Stimulated activated naive CD8-positive, alpha-beta T cell treated with anti-CD3 and anti-CD28 coated beads, Interleukin-15, amount 100 ng/mL, for 72 hours (primary cell): Measurements from ENCODE around the gene CAPZA1.
A peak's percentile ranks its signal among the peaks of the same experiment; 100 is the strongest.
"Not testable (repeated sequence)": the region's sequence is repeated elsewhere in the genome, so short reads cannot be mapped to it uniquely, and the experiment has no call there.

ENCODE experiments used
- ATAC-seq: fragments of 150-1000 bp; cut with Tn5 transposase; 2 replicates; pipeline ENCODE4 v1.10.0; 2021; ENCODE audit warnings: mild to moderate bottlenecking, moderate library complexity
- DNase-seq, 2 donors: peaks; one replicate each; pipeline ENCODE4 v3.0.0; 2021 to 2022
- H3K27ac Mint-ChIP-seq, 2 donors: one replicate each; pipeline ENCODE4 v1.8.0; 2022; ENCODE audit warnings: mild to moderate bottlenecking in 2 of 2, mixed read lengths in 2 of 2, moderate library complexity in 2 of 2
- H3K27me3 Mint-ChIP-seq: one replicate; pipeline ENCODE4 v1.8.0; 2022; ENCODE audit warnings: mixed read lengths
- H3K4me1 Mint-ChIP-seq: one replicate; pipeline ENCODE4 v1.8.0; 2022; ENCODE audit warnings: mild to moderate bottlenecking, mixed read lengths
- H3K4me3 Mint-ChIP-seq, 2 donors: one replicate each; pipeline ENCODE4 v1.8.0; 2022; ENCODE audit warnings: mild to moderate bottlenecking in 2 of 2, mixed read lengths in 2 of 2, moderate library complexity in 1 of 2
- H3K9me3 Mint-ChIP-seq, 2 donors: one replicate each; pipeline ENCODE4 v1.8.0; 2022; ENCODE audit warnings: mixed read lengths in 2 of 2

The CAPZA1 gene

GRCh38 chr1:112618721-112619517, 713 bp upstream of the CAPZA1 start, which contains the start of gene ST7L:
ST7L (minus strand) TSS chr1:112619141; CDS start chr1:112619113, 28 bp downstream.
- ATAC-seq (peak; percentile 52), DNase-seq (peak; percentile 60 to 65)
- H3K27me3 Mint-ChIP-seq, result no peaks in the 10 kb centered on the region
- peak within 1 kb of the TSS; percentile 99 to 100 for H3K27ac Mint-ChIP-seq
- peaks cover 19% of the 10 kb centered on the region for H3K4me1 Mint-ChIP-seq
- peak within 1 kb of the TSS; percentile 95 to 99 for H3K4me3 Mint-ChIP-seq
- no peaks in the 10 kb centered on the region for H3K9me3 Mint-ChIP-seq

GRCh38 chr1:112620377-112620695, 704 bp downstream of the CAPZA1 start:
- Mint-ChIP-seq H3K9me3 (no peaks in the 10 kb centered on the region), H3K27me3 (no peaks in the 10 kb centered on the region), H3K4me3 (peak overlapping the region; percentile 95 to 99), H3K27ac (peak overlapping the region; percentile 99 to 100), H3K4me1 (peaks cover 33% of the 10 kb centered on the region)
- ATAC-seq, result no peak
- no peak for DNase-seq

GRCh38 chr1:112624493-112624892, 4.9 kb downstream of the CAPZA1 start:
- H3K9me3 Mint-ChIP-seq, H3K27me3 Mint-ChIP-seq, DNase-seq, ATAC-seq: not testable (repeated sequence)
- peaks cover 55% of the 10 kb centered on the region for H3K4me1 Mint-ChIP-seq
- H3K27ac Mint-ChIP-seq, result peak overlapping the region in 1 of 2 donors; percentile 17
- peak overlapping the region; percentile 25 to 49 for H3K4me3 Mint-ChIP-seq

GRCh38 chr1:112625696-112626095, 6.1 kb downstream of the CAPZA1 start:
- DNase-seq (no peak), ATAC-seq (no peak)
- Mint-ChIP-seq H3K27ac (peak overlapping the region; percentile 25 to 68), H3K4me1 (peaks cover 65% of the 10 kb centered on the region), H3K27me3 (no peaks in the 10 kb centered on the region), H3K9me3 (no peaks in the 10 kb centered on the region), H3K4me3 (no peak overlapping the region)

GRCh38 chr1:112626193-112626592, 6.6 kb downstream of the CAPZA1 start:
- Mint-ChIP-seq H3K9me3 (no peaks in the 10 kb centered on the region), H3K27ac (no peak overlapping the region), H3K27me3 (no peaks in the 10 kb centered on the region), H3K4me1 (peaks cover 70% of the 10 kb centered on the region), H3K4me3 (no peak overlapping the region)
- DNase-seq (no peak), ATAC-seq (no peak)

- no peak overlapping the region for H3K27ac Mint-ChIP-seq
- H3K4me3 Mint-ChIP-seq, result no peak overlapping the region
- H3K4me1 Mint-ChIP-seq, result peaks cover 77% of the 10 kb centered on the region
- ATAC-seq (no peak), DNase-seq (no peak)
- H3K27me3 Mint-ChIP-seq, result no peaks in the 10 kb centered on the region
- H3K9me3 Mint-ChIP-seq, result no peaks in the 10 kb centered on the region
Observed at GRCh38 chr1:112626887-112627286, 7.3 kb downstream of the CAPZA1 start.

- DNase-seq (no peak), ATAC-seq (no peak)
- Mint-ChIP-seq H3K9me3 (no peaks in the 10 kb centered on the region), H3K27ac (no peak overlapping the region), H3K27me3 (no peaks in the 10 kb centered on the region), H3K4me3 (no peak overlapping the region), H3K4me1 (peaks cover 86% of the 10 kb centered on the region)
Observed at GRCh38 chr1:112628516-112628915, 8.9 kb downstream of the CAPZA1 start.

GRCh38 chr1:112629256-112629655, 9.6 kb downstream of the CAPZA1 start:
- Mint-ChIP-seq H3K27ac (peak overlapping the region in 1 of 2 donors; percentile 57), H3K4me3 (no peak overlapping the region), H3K9me3 (no peaks in the 10 kb centered on the region), H3K4me1 (peaks cover 89% of the 10 kb centered on the region), H3K27me3 (no peaks in the 10 kb centered on the region)
- no peak for ATAC-seq
- no peak for DNase-seq

GRCh38 chr1:112633628-112634027, 14.0 kb downstream of the CAPZA1 start:
- H3K27ac Mint-ChIP-seq, result no peak overlapping the region
- no peaks in the 10 kb centered on the region for H3K27me3 Mint-ChIP-seq
- peaks cover 90% of the 10 kb centered on the region for H3K4me1 Mint-ChIP-seq
- H3K4me3 Mint-ChIP-seq, result no peak overlapping the region
- DNase-seq, result no peak
- ATAC-seq, result no peak
- no peaks in the 10 kb centered on the region for H3K9me3 Mint-ChIP-seq

GRCh38 chr1:112634367-112634766, 14.7 kb downstream of the CAPZA1 start:
- H3K4me1 Mint-ChIP-seq, result peaks cover 82% of the 10 kb centered on the region
- no peak for DNase-seq
- H3K4me3 Mint-ChIP-seq, result no peak overlapping the region
- ATAC-seq, result no peak
- H3K27ac Mint-ChIP-seq, result no peak overlapping the region
- no peaks in the 10 kb centered on the region for H3K9me3 Mint-ChIP-seq
- H3K27me3 Mint-ChIP-seq, result no peaks in the 10 kb centered on the region

GRCh38 chr1:112636056-112636455, 16.4 kb downstream of the CAPZA1 start:
- H3K27ac Mint-ChIP-seq, result peak overlapping the region; percentile 19 to 53
- peak overlapping the region; percentile 60 to 61 for H3K4me3 Mint-ChIP-seq
- H3K9me3 Mint-ChIP-seq, result no peaks in the 10 kb centered on the region
- ATAC-seq (no peak), DNase-seq (no peak)
- no peaks in the 10 kb centered on the region for H3K27me3 Mint-ChIP-seq
- H3K4me1 Mint-ChIP-seq, result peaks cover 67% of the 10 kb centered on the region

- Mint-ChIP-seq H3K9me3 (no peaks in the 10 kb centered on the region), H3K27me3 (no peaks in the 10 kb centered on the region), H3K4me3 (peak overlapping the region in 1 of 2 donors; percentile 22), H3K27ac (peak overlapping the region; percentile 37 to 81), H3K4me1 (peaks cover 61% of the 10 kb centered on the region)
- DNase-seq (no peak), ATAC-seq (peak; percentile 50)
Observed at GRCh38 chr1:112636597-112637253, 17.1 kb downstream of the CAPZA1 start.

GRCh38 chr1:112637254-112638109, 17.9 kb downstream of the CAPZA1 start:
- peak overlapping the region in 1 of 2 donors; percentile 81 for H3K27ac Mint-ChIP-seq
- no peaks in the 10 kb centered on the region for H3K9me3 Mint-ChIP-seq
- DNase-seq (no peak), ATAC-seq (no peak)
- peaks cover 61% of the 10 kb centered on the region for H3K4me1 Mint-ChIP-seq
- peak overlapping the region in 1 of 2 donors; percentile 22 for H3K4me3 Mint-ChIP-seq
- no peaks in the 10 kb centered on the region for H3K27me3 Mint-ChIP-seq

- no peaks in the 10 kb centered on the region for H3K27me3 Mint-ChIP-seq
- ATAC-seq (no peak), DNase-seq (no peak)
- H3K27ac Mint-ChIP-seq, result no peak overlapping the region
- peaks cover 59% of the 10 kb centered on the region for H3K4me1 Mint-ChIP-seq
- H3K4me3 Mint-ChIP-seq, result no peak overlapping the region
- H3K9me3 Mint-ChIP-seq, result no peaks in the 10 kb centered on the region
Observed at GRCh38 chr1:112638110-112638428, 18.4 kb downstream of the CAPZA1 start.

GRCh38 chr1:112640437-112640836, 20.8 kb downstream of the CAPZA1 start:
- H3K9me3 Mint-ChIP-seq, H3K27me3 Mint-ChIP-seq, H3K27ac Mint-ChIP-seq, DNase-seq, ATAC-seq, H3K4me3 Mint-ChIP-seq: not testable (repeated sequence)
- peaks cover 38% of the 10 kb centered on the region for H3K4me1 Mint-ChIP-seq

- ATAC-seq (no peak), DNase-seq (no peak)
- Mint-ChIP-seq H3K4me3 (no peak overlapping the region), H3K27ac (no peak overlapping the region), H3K4me1 (peaks cover 22% of the 10 kb centered on the region), H3K9me3 (no peaks in the 10 kb centered on the region), H3K27me3 (no peaks in the 10 kb centered on the region)
Observed at GRCh38 chr1:112643080-112643479, 23.4 kb downstream of the CAPZA1 start.
